T-cell (primary cell): ENCODE data around the gene THSD8. TPM values are rescaled to one million over a fixed set of nuclear protein-coding genes. Genes with fewer than 3 reads are reported as not detected.
A peak's percentile ranks its signal among the peaks of the same experiment; 100 is the strongest.

Experiments used
- ATAC-seq, 4 experiments: fragments of 200-7000 bp in 3 of 4; fragments of 150-1000 bp in 1 of 4; cut with Tn5 transposase; replicated peaks in 1 of 4; 1 replicate in 3 of 4; 2 replicates in 1 of 4; pipeline ENCODE4 v1.10.0; 2021; ENCODE audit warnings: moderate library complexity in 3 of 4, mild to moderate bottlenecking in 2 of 4, moderate number of reproducible peaks in 1 of 4
- CTCF ChIA-PET, 2 donors: fragments of 300-600 bp; sonication (Branson Sonifier 250); formaldehyde crosslinking; loops; one replicate each; lab custom pipeline; 2022; ENCODE audit warnings: antibody characterized with exemption in 2 of 2; lab: Charles Lee
- POLR2A ChIA-PET, 2 donors: fragments of 300-600 bp; sonication (Branson Sonifier 250); formaldehyde crosslinking; loops; one replicate each; lab custom pipeline; 2022; ENCODE audit warnings: antibody characterized with exemption in 2 of 2; lab: Charles Lee
- DNase-seq, 35 experiments: peaks; one replicate each; pipeline versions ENCODE4 v3.0.0 to v3.0.0-alpha.2; 2013 to 2023
- H3K27ac ChIP-seq: one replicate; pipeline ENCODE4 v1.5.1; 2013; ENCODE audit warnings: low read length
- H3K27me3 ChIP-seq, 2 experiments: replicated peaks in 1 of 2; 1 replicate in 1 of 2; 2 replicates in 1 of 2; pipeline versions ENCODE4 v1.6.1 to v1.7.0; 2013; ENCODE audit warnings: low read length in 1 of 2, mixed read lengths in 1 of 2; ENCODE audit not compliant: control insufficient read depth in 2 of 2, insufficient read depth in 2 of 2; ENCODE audit errors: extremely low read depth in 1 of 2
- H3K36me3 ChIP-seq, 2 donors: 1 replicate in 1 of 2; 2 replicates in 1 of 2; pipeline versions ENCODE4 v1.6.1 to v1.7.0; 2013; ENCODE audit warnings: low read length in 1 of 2; ENCODE audit not compliant: control insufficient read depth in 2 of 2, insufficient read depth in 1 of 2; ENCODE audit errors: extremely low read depth in 1 of 2
- H3K4me1 ChIP-seq, 2 experiments: 1 replicate in 1 of 2; 2 replicates in 1 of 2; pipeline versions ENCODE4 v1.6.1 to v1.7.0; 2013; ENCODE audit warnings: low read length in 2 of 2, mixed read lengths in 1 of 2; ENCODE audit not compliant: insufficient read depth in 2 of 2, control insufficient read depth in 1 of 2; ENCODE audit errors: extremely low read depth in 1 of 2
- H3K4me3 ChIP-seq, 2 donors: 1 replicate in 1 of 2; 2 replicates in 1 of 2; pipeline versions ENCODE4 v1.5.1 to v1.7.0; 2013; ENCODE audit warnings: mild to moderate bottlenecking in 2 of 2, low read length in 1 of 2, moderate library complexity in 1 of 2; ENCODE audit not compliant: control insufficient read depth in 1 of 2; ENCODE audit errors: extremely low read depth in 1 of 2
- H3K9me3 ChIP-seq: 2 replicates; pipeline ENCODE4 v1.7.0; 2013
- H3K27ac Mint-ChIP-seq, 2 donors: one replicate each; pipeline ENCODE4 v1.8.0; 2020 to 2021; ENCODE audit warnings: mild to moderate bottlenecking in 2 of 2, mixed read lengths in 2 of 2
- H3K27me3 Mint-ChIP-seq, 2 donors: one replicate each; pipeline ENCODE4 v1.8.0; 2021 to 2022; ENCODE audit warnings: mixed read lengths in 2 of 2
- H3K36me3 Mint-ChIP-seq: one replicate; pipeline ENCODE4 v1.8.0; 2021; ENCODE audit warnings: mixed read lengths
- H3K4me1 Mint-ChIP-seq, 3 donors: one replicate each; pipeline ENCODE4 v1.8.0; 2020 to 2022; ENCODE audit warnings: mixed read lengths in 3 of 3, mild to moderate bottlenecking in 1 of 3
- H3K4me3 Mint-ChIP-seq, 3 donors: one replicate each; pipeline ENCODE4 v1.8.0; 2020 to 2022; ENCODE audit warnings: mild to moderate bottlenecking in 3 of 3, mixed read lengths in 3 of 3, moderate library complexity in 3 of 3
- H3K9me3 Mint-ChIP-seq, 3 donors: one replicate each; pipeline ENCODE4 v1.8.0; 2020 to 2022; ENCODE audit warnings: mixed read lengths in 3 of 3
- WGBS: methylation state at CpG from one replicate; pipeline ENCODE4 v1.1.5; 2013; ENCODE audit warnings: missing lambda C conversion rate; ENCODE audit not compliant: insufficient coverage; 5-methylcytosine and 5-hydroxymethylcytosine counted together
- total RNA-seq, 35 experiments: library from RNA in 6 of 35; stranded (reverse) in 6 of 35; fragments of 120-200 nt in 1 of 35; gene quantifications; one replicate each; pipeline versions ENCODE4 v1.2.1 to v1.2.4 and lab custom pipeline; 2013 to 2026

Gene THSD8
- total RNA-seq, 5 donors from 2014 or later (not counting 1 experiment from before 2014, with no cell fraction given) = 0.63 to 2.4 (median 0.97) TPM; not detected in 1

- Histone ChIP-seq H3K27me3 (no peaks in the 10 kb centered on the region), H3K36me3 (peaks cover 0 to 6% of the 10 kb centered on the region in 2 donors), H3K4me3 (peak overlapping the region; percentile 100), H3K4me1 (peaks cover 27 to 51% of the 10 kb centered on the region in 2 experiments), H3K27ac (peak overlapping the region; percentile 98), H3K9me3 (no peaks in the 10 kb centered on the region)
- H3K36me3 Mint-ChIP-seq = peaks cover 3% of the 10 kb centered on the region
- ATAC-seq (peak; percentile 45 to 57 (median 55)), DNase-seq (peak; percentile 86 to 98 (median 94))
- under 1% methylated on average over 51 of the region's 81 CpGs for WGBS
- H3K4me1 Mint-ChIP-seq = peaks cover 38 to 50% (median 41%) of the 10 kb centered on the region in 3 donors
- ChIA-PET POLR2A (interaction anchor here (0.5 to 3.7 kb wide), 10 partner anchors 10 to 1577 kb away, joined by 4 to 45 read pairs (median 6); partner anchors contain the start of gene GET3 (in 1 of the 2)), CTCF (interaction anchor here (0.6 to 3.6 kb wide), 4 partner anchors 11 to 120 kb away, joined by 4 to 22 read pairs (median 12); partner anchors contain the start of gene HOOK2 (in 1 of the 2))
- peak overlapping the region; percentile 92 for H3K4me3 Mint-ChIP-seq
- no peaks in the 10 kb centered on the region for H3K27me3 Mint-ChIP-seq
- no peaks in the 10 kb centered on the region for H3K9me3 Mint-ChIP-seq
- peak overlapping the region; percentile 96 to 97 for H3K27ac Mint-ChIP-seq
These were observed 8.3 kb upstream of the THSD8 start for GRCh38 chr19:12793290-12794195.

GRCh38 chr19:12794196-12794941 lies 7.5 kb upstream of the THSD8 start:
- 100% methylated on average over 2 of the region's 7 CpGs for WGBS
- Mint-ChIP-seq H3K27ac (peak overlapping the region; percentile 92 to 97), H3K4me3 (peak overlapping the region; percentile 71 to 92 (median 80)), H3K36me3 (peaks cover 3% of the 10 kb centered on the region), H3K27me3 (no peaks in the 10 kb centered on the region), H3K9me3 (no peaks in the 10 kb centered on the region), H3K4me1 (peaks cover 33 to 43% (median 33%) of the 10 kb centered on the region in 3 donors)
- peaks cover 0 to 9% of the 10 kb centered on the region in 2 donors for H3K36me3 ChIP-seq
- ATAC-seq (peak in 1 of 4 experiments; percentile 0), DNase-seq (peak in 4 of 35 experiments; percentile 17 to 54 (median 41))
- H3K27ac ChIP-seq = peak overlapping the region; percentile 98
- POLR2A ChIA-PET = interaction anchor here (0.5 to 0.6 kb wide), 3 partner anchors 30 to 1576 kb away, joined by 5 to 9 read pairs (median 8); no protein-coding TSS in a partner anchor
- peak overlapping the region; percentile 100 for H3K4me3 ChIP-seq
- H3K27me3 ChIP-seq = no peaks in the 10 kb centered on the region
- peaks cover 27 to 43% of the 10 kb centered on the region in 2 experiments for H3K4me1 ChIP-seq
- CTCF ChIA-PET = interaction anchor here in 1 of 2 donors (0.7 to 1.1 kb wide), 2 partner anchors 9 to 16 kb away, joined by 4 to 5 read pairs; no protein-coding TSS in a partner anchor
- H3K9me3 ChIP-seq = no peaks in the 10 kb centered on the region

GRCh38 chr19:12794971-12795381 lies 6.9 kb upstream of the THSD8 start:
- WGBS = 90% methylated on average over 5 of the region's 9 CpGs
- Histone ChIP-seq H3K27me3 (no peaks in the 10 kb centered on the region), H3K4me1 (peaks cover 27 to 43% of the 10 kb centered on the region in 2 experiments), H3K36me3 (peaks cover 0 to 15% of the 10 kb centered on the region in 2 donors), H3K27ac (peak overlapping the region; percentile 98), H3K9me3 (no peaks in the 10 kb centered on the region), H3K4me3 (no peak overlapping the region)
- no peaks in the 10 kb centered on the region for H3K9me3 Mint-ChIP-seq
- CTCF ChIA-PET = interaction anchor here (0.7 to 3.8 kb wide), 8 partner anchors 8 to 118 kb away, joined by 4 to 48 read pairs (median 6); no protein-coding TSS in a partner anchor
- peak overlapping the region; percentile 92 to 97 for H3K27ac Mint-ChIP-seq
- peak overlapping the region; percentile 71 to 92 (median 80) for H3K4me3 Mint-ChIP-seq
- no peaks in the 10 kb centered on the region for H3K27me3 Mint-ChIP-seq
- ATAC-seq = no peak
- POLR2A ChIA-PET = interaction anchor here (0.5 to 1.0 kb wide), 3 partner anchors 12 to 70 kb away, joined by 3 to 5 read pairs (median 3); no protein-coding TSS in a partner anchor
- no peak for DNase-seq
- peaks cover 3% of the 10 kb centered on the region for H3K36me3 Mint-ChIP-seq
- H3K4me1 Mint-ChIP-seq = peaks cover 36 to 42% (median 37%) of the 10 kb centered on the region in 3 donors

- ATAC-seq = peak in 1 of 4 experiments; percentile 6
- Mint-ChIP-seq H3K4me1 (peaks cover 37 to 40% (median 38%) of the 10 kb centered on the region in 3 donors), H3K27me3 (no peaks in the 10 kb centered on the region), H3K27ac (peak overlapping the region; percentile 92 to 96), H3K36me3 (peaks cover 3% of the 10 kb centered on the region), H3K9me3 (no peaks in the 10 kb centered on the region), H3K4me3 (peak overlapping the region; percentile 68 to 92 (median 76))
- Histone ChIP-seq H3K27ac (peak overlapping the region; percentile 56), H3K4me3 (peak overlapping the region; percentile 33 to 35), H3K36me3 (peaks cover 0 to 21% of the 10 kb centered on the region in 2 donors), H3K9me3 (no peaks in the 10 kb centered on the region), H3K27me3 (no peaks in the 10 kb centered on the region), H3K4me1 (peaks cover 25 to 46% of the 10 kb centered on the region in 2 experiments)
- ChIA-PET POLR2A (interaction anchor here (0.6 to 1.2 kb wide), 5 partner anchors 14 to 30 kb away, joined by 3 to 6 read pairs (median 4); no protein-coding TSS in a partner anchor), CTCF (interaction anchor here (0.6 to 3.8 kb wide), 17 partner anchors 15 to 80 kb away, joined by 3 to 48 read pairs (median 7); partner anchors contain the start of genes GET3 (in 1 of the 2) and TNPO2 (in 1 of the 2))
- peak; percentile 45 to 90 (median 70) for DNase-seq
- WGBS = 14% methylated on average over 10 of the region's 18 CpGs
These were observed 5.5 kb upstream of the THSD8 start for GRCh38 chr19:12796146-12797071.

GRCh38 chr19:12797141-12797587 lies 4.7 kb upstream of the THSD8 start:
- no peaks in the 10 kb centered on the region for H3K27me3 Mint-ChIP-seq
- Histone ChIP-seq H3K27ac (no peak overlapping the region), H3K9me3 (no peaks in the 10 kb centered on the region), H3K4me1 (peaks cover 25 to 51% of the 10 kb centered on the region in 2 experiments), H3K36me3 (peaks cover 0 to 21% of the 10 kb centered on the region in 2 donors), H3K4me3 (no peak overlapping the region), H3K27me3 (no peaks in the 10 kb centered on the region)
- peak overlapping the region in 1 of 3 donors; percentile 92 for H3K4me3 Mint-ChIP-seq
- no peaks in the 10 kb centered on the region for H3K9me3 Mint-ChIP-seq
- H3K27ac Mint-ChIP-seq = no peak overlapping the region
- H3K4me1 Mint-ChIP-seq = peaks cover 35 to 42% (median 39%) of the 10 kb centered on the region in 3 donors
- CTCF ChIA-PET = interaction anchor here (0.6 to 3.8 kb wide), 9 partner anchors 9 to 121 kb away, joined by 3 to 48 read pairs (median 7); partner anchors contain the start of genes GET3 (in 1 of the 2) and RNASEH2A (in 1 of the 2)
- DNase-seq (no peak), ATAC-seq (no peak)
- 100% methylated on average over 1 of the region's 6 CpGs for WGBS
- peaks cover 3% of the 10 kb centered on the region for H3K36me3 Mint-ChIP-seq
- POLR2A ChIA-PET = no interaction called here
